HG02885 (cell line): ENCODE results near the gene KRTAP12-3.
"Not testable (repeated sequence)": the region's sequence is repeated elsewhere in the genome, so short reads cannot be mapped to it uniquely, and the experiment has no call there.

Experiments used
- ATAC-seq: cut with Tn5 transposase; IDR thresholded peaks from one replicate; pipeline ENCODE4 v1.9.1; 2021; ENCODE audit warnings: mild to moderate bottlenecking; ENCODE audit not compliant: unreplicated experiment, poor library complexity

Gene KRTAP12-3

GRCh38 chr21:44626673-44627143, 31.0 kb upstream of the KRTAP12-3 start, which contains the start of gene KRTAP10-9:
Gene KRTAP10-9 (plus strand): TSS chr21:44627093. CDS start chr21:44627172, 79 bp downstream.
- no peak for ATAC-seq

GRCh38 chr21:44627181-44627822, 30.4 kb upstream of the KRTAP12-3 start:
- ATAC-seq = not testable (repeated sequence)

GRCh38 chr21:44627831-44628233, 29.9 kb upstream of the KRTAP12-3 start:
- not testable (repeated sequence) for ATAC-seq

- no peak for ATAC-seq
Measured at GRCh38 chr21:44628707-44629391, 28.9 kb upstream of the KRTAP12-3 start.

- ATAC-seq = no peak
Measured at GRCh38 chr21:44630440-44630839, 27.3 kb upstream of the KRTAP12-3 start.

- ATAC-seq = no peak
Measured at GRCh38 chr21:44632067-44632466, 25.7 kb upstream of the KRTAP12-3 start.

- ATAC-seq = no peak
Measured at GRCh38 chr21:44636209-44637017, 21.3 kb upstream of the KRTAP12-3 start.

- no peak for ATAC-seq
Measured at GRCh38 chr21:44637018-44637850, 20.5 kb upstream of the KRTAP12-3 start, which contains the start of gene KRTAP10-10. Gene KRTAP10-10 (plus strand): TSS chr21:44637356. CDS start chr21:44637418, 62 bp downstream.

- ATAC-seq = not testable (repeated sequence)
Measured at GRCh38 chr21:44637851-44638348, 19.8 kb upstream of the KRTAP12-3 start.

- not testable (repeated sequence) for ATAC-seq
Measured at GRCh38 chr21:44638506-44639330, 19.0 kb upstream of the KRTAP12-3 start.

- no peak for ATAC-seq
Measured at GRCh38 chr21:44639331-44639655, 18.4 kb upstream of the KRTAP12-3 start.

- no peak for ATAC-seq
Measured at GRCh38 chr21:44640761-44641160, 17.0 kb upstream of the KRTAP12-3 start.

GRCh38 chr21:44643741-44644310, 13.9 kb upstream of the KRTAP12-3 start:
- ATAC-seq = no peak

- no peak for ATAC-seq
Measured at GRCh38 chr21:44644878-44645277, 12.9 kb upstream of the KRTAP12-3 start.

GRCh38 chr21:44646366-44647221, 11.1 kb upstream of the KRTAP12-3 start, which contains the start of gene KRTAP10-11:
Gene KRTAP10-11 (plus strand): TSS chr21:44646414. CDS start chr21:44646459, 45 bp downstream.
- not testable (repeated sequence) for ATAC-seq

GRCh38 chr21:44647222-44647552, 10.5 kb upstream of the KRTAP12-3 start:
- ATAC-seq = no peak

- ATAC-seq = no peak
Measured at GRCh38 chr21:44648557-44649311, 9.0 kb upstream of the KRTAP12-3 start.
